ENCODE measurements around the gene FHOD3. TPM values are rescaled to one million over a fixed set of nuclear protein-coding genes. Genes with fewer than 3 reads are reported as not detected.
A peak's percentile ranks its signal among the peaks of the same experiment; 100 is the strongest.

Gene FHOD3
- total RNA-seq, 1 experiment from 2014 or later: 10.6 TPM

- POLR2A ChIA-PET (ENCODE audit: unreplicated experiment): no interaction called here
- Histone ChIP-seq H3K79me2 (ENCODE audit: low read depth) (peaks cover 3% of the 10 kb centered on the region), H3F3A (ENCODE audit: insufficient read depth, low read depth) (no peaks in the 10 kb centered on the region)
These were observed 3.5 kb upstream of the FHOD3 start for GRCh38 chr18:36294031-36294430.

GRCh38 chr18:36295214-36295613 is 2.3 kb upstream of the FHOD3 start:
- Histone ChIP-seq H3K4me1 (replicated peaks; ENCODE audit: insufficient read depth) (peaks cover 15% of the 10 kb centered on the region), H3K4me3 (no peak overlapping the region), H3K27ac (no peak overlapping the region), H4K20me1 (ENCODE audit: insufficient read depth) (no peaks in the 10 kb centered on the region), H3K4me2 (no peak overlapping the region), H3K9me3 (ENCODE audit: insufficient read depth, low read depth) (no peaks in the 10 kb centered on the region), H3K9me2 (ENCODE audit: insufficient read depth) (no peaks in the 10 kb centered on the region), H2AFZ (no peak overlapping the region), H3K36me3 (ENCODE audit: low read depth) (no peaks in the 10 kb centered on the region), H3F3A (ENCODE audit: insufficient read depth, low read depth) (no peaks in the 10 kb centered on the region), H3K27me3 (ENCODE audit: insufficient read depth, low read depth) (no peaks in the 10 kb centered on the region), H3K79me2 (ENCODE audit: low read depth) (peaks cover 15% of the 10 kb centered on the region)
- BruUV-seq (replicated peaks): no TSS peak
- CTCF ChIA-PET: no interaction called here
- DNase-seq: no peak
- intact Hi-C loops (cut with micrococcal nuclease; ENCODE audit: unreplicated experiment): loop anchor here (5.0 to 10.0 kb wide), 3 partner anchors 77 to 460 kb away; no protein-coding TSS in a partner anchor
- TF ChIP-seq EZH2 (IDR thresholded peaks at IDR 0.05; ENCODE audit: low read depth): no peak
- no peak for TF ChIP-seq CTCF (conservative IDR thresholded peaks at IDR 0.05)
- POLR2A ChIA-PET (ENCODE audit: unreplicated experiment): no interaction called here

More at GRCh38 chr18:36294031-36294430, 3.5 kb upstream of the FHOD3 start:
- H3K4me1 ChIP-seq (replicated peaks; ENCODE audit: insufficient read depth): peaks cover 3% of the 10 kb centered on the region; the same call in 1 of the 2 replicates
- H3K4me2 ChIP-seq: no peak overlapping the region
- H3K4me3 ChIP-seq: no peak overlapping the region
- no peak overlapping the region for H2AFZ ChIP-seq
- H3K9me3 ChIP-seq (ENCODE audit: insufficient read depth, low read depth): no peaks in the 10 kb centered on the region
- BruUV-seq (replicated peaks): no TSS peak
- DNase-seq: no peak
- no peaks in the 10 kb centered on the region for H3K9me2 ChIP-seq (ENCODE audit: insufficient read depth)
- H3K27ac ChIP-seq: no peak overlapping the region
- intact Hi-C loops (cut with micrococcal nuclease; ENCODE audit: unreplicated experiment): loop anchor here (10.0 kb wide), 1 partner anchor 461 kb away; no protein-coding TSS in a partner anchor
- TF ChIP-seq EZH2 (IDR thresholded peaks at IDR 0.05; ENCODE audit: low read depth) (no peak), CTCF (conservative IDR thresholded peaks at IDR 0.05) (no peak)
- H3K36me3 ChIP-seq (ENCODE audit: low read depth): no peaks in the 10 kb centered on the region
- H3K27me3 ChIP-seq (ENCODE audit: insufficient read depth, low read depth): no peaks in the 10 kb centered on the region
- H4K20me1 ChIP-seq (ENCODE audit: insufficient read depth): no peaks in the 10 kb centered on the region
- CTCF ChIA-PET: no interaction called here

- Histone ChIP-seq H3K4me3 (peak overlapping the region; percentile 67; the same call in 1 of the 2 replicates), H3F3A (ENCODE audit: insufficient read depth, low read depth) (no peaks in the 10 kb centered on the region), H4K20me1 (ENCODE audit: insufficient read depth) (no peaks in the 10 kb centered on the region), H3K27ac (0 out of 2 replicates have a peak overlapping the region, but pooled peaks have one; percentile 65), H3K36me3 (ENCODE audit: low read depth) (no peaks in the 10 kb centered on the region), H3K4me2 (peak overlapping the region; percentile 91), H3K4me1 (replicated peaks; ENCODE audit: insufficient read depth) (peaks cover 19% of the 10 kb centered on the region), H3K27me3 (ENCODE audit: insufficient read depth, low read depth) (no peaks in the 10 kb centered on the region), H3K9me3 (ENCODE audit: insufficient read depth, low read depth) (no peaks in the 10 kb centered on the region), H2AFZ (peak overlapping the region; percentile 85; the same call in 1 of the 2 replicates), H3K9me2 (ENCODE audit: insufficient read depth) (no peaks in the 10 kb centered on the region), H3K79me2 (ENCODE audit: low read depth) (peaks cover 20% of the 10 kb centered on the region)
- CTCF ChIA-PET: no interaction called here
- TF ChIP-seq EZH2 (IDR thresholded peaks at IDR 0.05; ENCODE audit: low read depth) (no peak), CTCF (conservative IDR thresholded peaks at IDR 0.05) (no peak)
- no TSS peak for BruUV-seq (replicated peaks)
- intact Hi-C loops (cut with micrococcal nuclease; ENCODE audit: unreplicated experiment): loop anchor here (2.0 to 10.0 kb wide), 4 partner anchors 76 to 459 kb away; no protein-coding TSS in a partner anchor
- no peak for DNase-seq
- POLR2A ChIA-PET (ENCODE audit: unreplicated experiment): no interaction called here
These were observed 1.6 kb upstream of the FHOD3 start for GRCh38 chr18:36295880-36296301.

All from PC-9 (cell line).